VCaP (cell line): ENCODE results near the gene DAZAP2.
"Not testable (repeated sequence)": the region's sequence is repeated elsewhere in the genome, so short reads cannot be mapped to it uniquely, and the experiment has no call there.

ENCODE experiments used
- H3K27ac ChIP-seq: fragments of 450-650 bp; 2 replicates; pipeline ENCODE4 v1.5.1; 2017
- CTCF ChIP-seq: fragments of 450-650 bp; conservative IDR thresholded peaks from 2 replicates; pipeline ENCODE4 v1.5.1; 2017; ENCODE audit warnings: mild to moderate bottlenecking, moderate library complexity

Gene DAZAP2

GRCh38 chr12:51218607-51219161 lies 19.9 kb upstream of the DAZAP2 start:
- TF ChIP-seq CTCF: no peak
- H3K27ac ChIP-seq: peak overlapping the region; percentile 96

- H3K27ac ChIP-seq: peak overlapping the region; percentile 96
- TF ChIP-seq CTCF: no peak
These were observed 19.3 kb upstream of the DAZAP2 start for GRCh38 chr12:51219322-51219721.

GRCh38 chr12:51219857-51220256 lies 18.8 kb upstream of the DAZAP2 start:
- H3K27ac ChIP-seq: peak overlapping the region; percentile 96; the same call in 1 of the 2 replicates

- no peak for TF ChIP-seq CTCF
- H3K27ac ChIP-seq: peak overlapping the region; percentile 95
These were observed 16.2 kb upstream of the DAZAP2 start for GRCh38 chr12:51222461-51222860.

- TF ChIP-seq CTCF: no peak
- H3K27ac ChIP-seq: peak overlapping the region; percentile 95
These were observed 14.0 kb upstream of the DAZAP2 start for GRCh38 chr12:51224625-51225024.

- TF ChIP-seq CTCF: no peak
- peak overlapping the region; percentile 95 for H3K27ac ChIP-seq
These were observed 13.4 kb upstream of the DAZAP2 start for GRCh38 chr12:51225234-51225633.

GRCh38 chr12:51225771-51226170 lies 12.9 kb upstream of the DAZAP2 start:
- H3K27ac ChIP-seq: peak overlapping the region; percentile 95
- no peak for TF ChIP-seq CTCF

- H3K27ac ChIP-seq: not testable (repeated sequence)
These were observed 11.5 kb upstream of the DAZAP2 start for GRCh38 chr12:51227112-51227511.

GRCh38 chr12:51227962-51228361 lies 10.7 kb upstream of the DAZAP2 start:
- TF ChIP-seq CTCF: no peak
- no peak overlapping the region for H3K27ac ChIP-seq
